Adrenal gland (tissue), 12 donors: ENCODE measurements around the gene OR5H6. TPM values are rescaled to one million over a fixed set of nuclear protein-coding genes. Genes with fewer than 3 reads are reported as not detected.
"Not testable (repeated sequence)": the region's sequence is repeated elsewhere in the genome, so short reads cannot be mapped to it uniquely, and the experiment has no call there.

ENCODE experiments used
- DNase-seq, 7 donors: peaks; one replicate each; pipeline ENCODE4 v3.0.0-alpha.2; 2019 to 2020
- H3K27ac ChIP-seq, 5 donors: fragments of 200-600 bp; sonication (generic) in 4 of 5; 1 replicate in 3 of 5; 2 replicates in 2 of 5; pipeline versions ENCODE4 v1.5.1 to v1.8.0; 2016 to 2020; ENCODE audit warnings: mild to moderate bottlenecking in 1 of 5
- H3K27me3 ChIP-seq: fragments of 200-600 bp; 2 replicates; pipeline ENCODE4 v1.8.0; 2021
- H3K36me3 ChIP-seq, 2 donors: fragments of 200-600 bp; replicated peaks in 1 of 2; 1 replicate in 1 of 2; 2 replicates in 1 of 2; pipeline versions ENCODE4 v1.5.1 to v1.8.0; 2018 to 2022
- H3K4me1 ChIP-seq, 2 donors: fragments of 200-600 bp; replicated peaks in 1 of 2; 1 replicate in 1 of 2; 2 replicates in 1 of 2; pipeline versions ENCODE4 v1.5.1 to v1.8.0; 2018 to 2021
- H3K4me3 ChIP-seq, 4 donors: fragments of 200-600 bp; sonication (generic) in 3 of 4; one replicate each; pipeline ENCODE4 v1.5.1; 2016 to 2018
- H3K9me3 ChIP-seq, 3 donors: fragments of 200-600 bp; sonication (generic) in 1 of 3; replicated peaks in 1 of 3; 1 replicate in 2 of 3; 2 replicates in 1 of 3; pipeline versions ENCODE4 v1.5.1 to v1.8.0; 2016 to 2021
- POLR2A ChIP-seq, 2 donors: fragments of 450-650 bp; IDR thresholded peaks; one replicate each; pipeline ENCODE4 v1.6.1; 2017; ENCODE audit warnings: antibody characterized with exemption in 2 of 2, mild to moderate bottlenecking in 2 of 2, moderate library complexity in 1 of 2
- WGBS, 4 donors: extraction: QIAGEN DNeasy Blood & Tissue Kit in 2 of 4; methylation state at CpG; one replicate each; pipeline versions ENCODE4 v1.1.5 to v1.1.7; 2013 to 2017; 5-methylcytosine and 5-hydroxymethylcytosine counted together
- intact Hi-C, 2 donors: fragments of 100-400 bp; cut with DNase I; formaldehyde crosslinking; loops; one replicate each; pipeline versions ENCODE4 v1.14.1 to v1.15.0; 2022 to 2023
- polyA plus RNA-seq, 3 donors: library from polyadenylated mRNA; stranded (reverse); fragments of 200-250 nt in 2 of 3; fragments of 350-450 nt in 1 of 3; fragmentation: Illumina TruSeq in 1 of 3; extraction: RNeasy Lipid Tissue Mini Kit (QIAGEN cat#74804) in 1 of 3; gene quantifications; one replicate each; pipeline ENCODE4 v1.2.3, GENCODE V29; 2013 to 2014
- total RNA-seq, 9 donors: library from RNA; depleted of rRNA in 4 of 9; stranded (reverse); fragments of >200 nt in 4 of 9; fragments of 120-200 nt in 1 of 9; fragmentation: NEBNext Ultra II Directional in 1 of 9; extraction: Animal tissue kit (Norgen Biotek cat#: 25700) in 1 of 9; gene quantifications; one replicate each; pipeline versions ENCODE4 v1.1.0 to v1.2.4, GENCODE V29; 2013 to 2023
- TF ChIP-seq, protein P1 (sequence below), 6 experiments: fragments of 450-650 bp in 4 of 6; fragments of 200-600 bp in 2 of 6; sonication (generic) in 1 of 6; IDR thresholded peaks; 1 replicate in 5 of 6; 2 replicates in 1 of 6; pipeline versions ENCODE4 v1.5.1 to v1.8.0; 2016 to 2021; ENCODE audit warnings: antibody characterized with exemption in 6 of 6, mild to moderate bottlenecking in 2 of 6, moderate library complexity in 1 of 6
- donor health status: healthy with polysubstance abuse.
- donor health status: Bipolar disorder and iron deficiency.
- donor health status: DM: yes; HTN: yes; CAD: no.
- donor health status: DM: no; HTN: no; CAD: no.
- donor health status: DM: no; HTN: no; CAD: no.
- donor health status: DM: yes; HTN: yes; CAD: no.

Gene OR5H6
- total and polyA plus RNA-seq, 12 donors: not detected

DNA sequence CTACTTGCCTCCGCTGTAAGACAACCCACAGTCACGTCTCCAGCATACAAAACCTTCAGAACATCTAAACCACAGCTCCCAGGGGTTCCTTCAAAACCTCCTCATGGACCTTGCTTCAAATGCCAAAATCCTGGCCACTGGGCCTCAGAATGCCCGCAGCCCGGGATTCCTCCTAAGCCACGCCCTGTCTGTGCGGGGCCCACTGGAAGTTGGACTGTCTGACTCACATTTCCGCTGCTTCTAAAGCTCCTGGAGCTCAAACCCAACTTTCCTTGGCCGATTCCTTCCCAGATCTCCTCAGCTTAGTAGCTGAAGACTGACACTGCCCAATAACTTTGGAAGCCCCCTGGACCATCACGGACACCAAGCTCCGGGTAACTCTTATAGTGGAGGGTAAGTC, 17.9 kb upstream of the OR5H6 start:
- H3K4me3 ChIP-seq: no peak overlapping the region
- intact Hi-C loops: no loop called here
- no peaks in the 10 kb centered on the region for H3K9me3 ChIP-seq
- TF ChIP-seq, protein P1, sequence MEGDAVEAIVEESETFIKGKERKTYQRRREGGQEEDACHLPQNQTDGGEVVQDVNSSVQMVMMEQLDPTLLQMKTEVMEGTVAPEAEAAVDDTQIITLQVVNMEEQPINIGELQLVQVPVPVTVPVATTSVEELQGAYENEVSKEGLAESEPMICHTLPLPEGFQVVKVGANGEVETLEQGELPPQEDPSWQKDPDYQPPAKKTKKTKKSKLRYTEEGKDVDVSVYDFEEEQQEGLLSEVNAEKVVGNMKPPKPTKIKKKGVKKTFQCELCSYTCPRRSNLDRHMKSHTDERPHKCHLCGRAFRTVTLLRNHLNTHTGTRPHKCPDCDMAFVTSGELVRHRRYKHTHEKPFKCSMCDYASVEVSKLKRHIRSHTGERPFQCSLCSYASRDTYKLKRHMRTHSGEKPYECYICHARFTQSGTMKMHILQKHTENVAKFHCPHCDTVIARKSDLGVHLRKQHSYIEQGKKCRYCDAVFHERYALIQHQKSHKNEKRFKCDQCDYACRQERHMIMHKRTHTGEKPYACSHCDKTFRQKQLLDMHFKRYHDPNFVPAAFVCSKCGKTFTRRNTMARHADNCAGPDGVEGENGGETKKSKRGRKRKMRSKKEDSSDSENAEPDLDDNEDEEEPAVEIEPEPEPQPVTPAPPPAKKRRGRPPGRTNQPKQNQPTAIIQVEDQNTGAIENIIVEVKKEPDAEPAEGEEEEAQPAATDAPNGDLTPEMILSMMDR (IDR thresholded peaks at IDR 0.05): no peak
- no peak for TF ChIP-seq POLR2A (IDR thresholded peaks at IDR 0.05)
- H3K4me1 ChIP-seq: no peaks in the 10 kb centered on the region
- 84 to 91% (median 87%) methylated on average over 10 of the region's 10 CpGs for WGBS, 4 donors
- no peak overlapping the region for H3K27ac ChIP-seq
- no peaks in the 10 kb centered on the region for H3K36me3 ChIP-seq
- H3K27me3 ChIP-seq: no peaks in the 10 kb centered on the region
- no peak for DNase-seq

DNA sequence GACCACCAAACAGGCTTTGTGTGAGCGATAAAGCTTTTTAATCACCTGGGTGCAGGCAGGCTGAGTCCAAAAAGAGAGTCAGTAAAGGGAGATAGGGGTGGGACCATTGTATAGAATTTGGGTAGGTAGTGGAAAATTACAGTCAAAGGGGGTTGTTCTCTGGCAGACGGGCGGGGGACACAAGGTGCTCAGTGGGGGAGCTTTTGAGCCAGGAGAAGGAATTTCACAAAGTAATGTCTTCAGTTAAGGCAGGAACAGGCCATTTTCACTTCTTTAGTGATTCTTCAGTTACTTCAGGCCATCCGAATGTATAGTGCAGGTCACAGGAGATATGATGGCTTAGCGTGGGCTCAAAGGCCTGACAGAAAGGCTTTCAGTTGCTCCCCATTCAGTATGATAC, 8.0 kb upstream of the OR5H6 start:
- H3K27ac ChIP-seq, H3K4me3 ChIP-seq, H3K36me3 ChIP-seq, H3K4me1 ChIP-seq, DNase-seq, intact Hi-C loops, H3K9me3 ChIP-seq, H3K27me3 ChIP-seq: not testable (repeated sequence)
- WGBS, 4 donors: 49 to 69% (median 62%) methylated on average over 5 of the region's 5 CpGs

DNA sequence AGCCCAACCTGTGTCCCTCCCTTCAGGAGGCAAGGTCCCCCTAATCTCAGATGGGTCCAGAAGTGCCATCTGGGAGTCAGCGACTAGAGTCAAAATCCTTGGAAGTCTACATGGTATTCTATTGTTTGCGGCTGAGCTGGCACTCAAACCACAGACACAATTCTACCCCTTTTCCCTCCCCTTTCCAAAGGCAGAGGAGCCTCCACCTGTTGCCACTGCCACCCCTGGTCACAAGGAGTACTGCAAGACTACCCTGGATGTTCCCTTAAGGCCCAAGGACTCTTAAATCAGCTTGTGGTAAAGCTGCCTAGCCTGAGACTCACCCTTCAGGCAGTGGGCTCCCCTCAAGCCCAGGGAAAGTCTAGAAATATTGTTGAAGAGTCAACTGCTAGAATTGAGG, 4.3 kb upstream of the OR5H6 start:
- DNase-seq: no peak
- 46 to 84% (median 65%) methylated on average over 2 of the region's 2 CpGs for WGBS, 4 donors
- TF ChIP-seq, protein P1 (IDR thresholded peaks at IDR 0.05): no peak
- TF ChIP-seq POLR2A (IDR thresholded peaks at IDR 0.05): no peak
- Histone ChIP-seq H3K27me3 (no peaks in the 10 kb centered on the region), H3K36me3 (no peaks in the 10 kb centered on the region), H3K27ac (no peak overlapping the region), H3K4me1 (no peaks in the 10 kb centered on the region), H3K9me3 (no peaks in the 10 kb centered on the region), H3K4me3 (no peak overlapping the region)
- intact Hi-C loops: no loop called here

DNA sequence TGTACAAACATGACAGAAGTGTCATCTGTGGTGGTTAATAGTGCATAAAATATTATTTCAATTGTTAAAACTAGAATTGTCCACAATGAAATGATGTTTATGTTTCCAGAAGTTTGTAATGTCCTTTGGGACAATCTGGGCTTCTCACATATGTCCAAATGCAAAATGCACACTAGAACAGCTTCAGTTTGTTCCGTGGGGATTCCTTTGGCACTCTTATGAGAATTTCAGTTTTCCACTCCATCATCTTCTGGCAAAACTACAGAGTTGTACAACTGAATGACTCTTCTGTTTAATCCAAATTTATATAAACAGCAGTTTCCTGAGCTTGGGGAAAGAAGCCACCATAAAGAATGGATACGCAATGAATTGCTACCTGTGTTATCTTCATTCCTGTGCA, 2.0 kb upstream of the OR5H6 start:
- Histone ChIP-seq H3K36me3 (no peaks in the 10 kb centered on the region), H3K9me3 (no peaks in the 10 kb centered on the region), H3K4me3 (no peak overlapping the region), H3K4me1 (no peaks in the 10 kb centered on the region), H3K27me3 (no peaks in the 10 kb centered on the region), H3K27ac (no peak overlapping the region)
- no peak for DNase-seq
- TF ChIP-seq POLR2A (IDR thresholded peaks at IDR 0.05): no peak
- TF ChIP-seq, protein P1 (IDR thresholded peaks at IDR 0.05): no peak
- WGBS, 4 donors: 67 to 75% (median 71%) methylated on average over 2 of the region's 2 CpGs
- intact Hi-C loops: no loop called here

DNA sequence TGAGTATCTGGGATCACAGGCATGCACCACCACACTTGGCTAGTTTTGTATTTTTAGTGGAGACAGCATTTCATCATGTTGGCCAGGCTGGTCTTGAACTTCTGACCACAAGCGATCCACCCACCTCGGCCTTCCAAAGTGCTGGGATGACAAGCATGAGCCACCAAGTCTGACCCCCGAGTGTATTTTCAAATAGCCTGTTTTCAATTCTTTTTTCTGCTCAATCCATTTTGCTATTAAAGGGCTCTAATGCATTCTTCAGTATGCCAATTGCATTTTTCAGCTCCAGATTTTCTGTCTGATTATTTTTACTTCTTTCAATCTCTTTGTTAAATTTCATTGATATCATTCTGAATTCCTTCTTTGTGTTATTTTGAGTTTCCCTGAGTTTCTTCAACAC, 5.8 kb downstream of the OR5H6 start:
- Histone ChIP-seq H3K9me3 (no peaks in the 10 kb centered on the region), H3K4me3 (no peak overlapping the region), H3K36me3 (no peaks in the 10 kb centered on the region), H3K4me1 (no peaks in the 10 kb centered on the region), H3K27me3 (no peaks in the 10 kb centered on the region), H3K27ac (no peak overlapping the region)
- TF ChIP-seq, protein P1 (IDR thresholded peaks at IDR 0.05): no peak
- no peak for TF ChIP-seq POLR2A (IDR thresholded peaks at IDR 0.05)
- intact Hi-C loops: no loop called here
- 77 to 80% (median 78%) methylated on average over 3 of the region's 3 CpGs for WGBS, 4 donors
- DNase-seq: no peak
